Brain microvascular endothelial cell (primary cell): ENCODE measurements around the gene IKZF1.

ENCODE experiments used
- DNase-seq: peaks from one replicate; pipeline ENCODE4 v3.0.0-alpha.2; 2020
- H3K27ac ChIP-seq: fragments of 250-450 bp; sonication (Bioruptor Pico); 2 replicates; pipeline ENCODE4 v1.5.1; 2020; ENCODE audit warnings: mild to moderate bottlenecking, moderate library complexity
- H3K27me3 ChIP-seq: fragments of 250-450 bp; sonication (Bioruptor Pico); replicated peaks from 2 replicates; pipeline ENCODE4 v1.5.1; 2020; ENCODE audit warnings: mild to moderate bottlenecking
- H3K36me3 ChIP-seq: fragments of 250-450 bp; sonication (Bioruptor Pico); replicated peaks from 2 replicates; pipeline ENCODE4 v1.5.1; 2020; ENCODE audit warnings: mild to moderate bottlenecking
- H3K4me3 ChIP-seq: 2 replicates; pipeline ENCODE4 v1.5.1; 2011; ENCODE audit warnings: low read depth, mild to moderate bottlenecking, control low read depth, low read length, moderate library complexity
- in situ Hi-C: cut with HindIII; loops from 2 replicates; pipeline ENCODE4 v1.10.0; 2017; ENCODE audit warnings: low sequenced_read_pairs, low pct_ligation_motif_present
- TF ChIP-seq, protein P1 (sequence below): IDR thresholded peaks from 2 replicates; pipeline ENCODE4 v1.5.1; 2011; ENCODE audit warnings: low read depth, mild to moderate bottlenecking, moderate library complexity, low read length, control low read depth, inconsistent platforms; ENCODE audit errors: missing control alignments

Gene IKZF1

DNA sequence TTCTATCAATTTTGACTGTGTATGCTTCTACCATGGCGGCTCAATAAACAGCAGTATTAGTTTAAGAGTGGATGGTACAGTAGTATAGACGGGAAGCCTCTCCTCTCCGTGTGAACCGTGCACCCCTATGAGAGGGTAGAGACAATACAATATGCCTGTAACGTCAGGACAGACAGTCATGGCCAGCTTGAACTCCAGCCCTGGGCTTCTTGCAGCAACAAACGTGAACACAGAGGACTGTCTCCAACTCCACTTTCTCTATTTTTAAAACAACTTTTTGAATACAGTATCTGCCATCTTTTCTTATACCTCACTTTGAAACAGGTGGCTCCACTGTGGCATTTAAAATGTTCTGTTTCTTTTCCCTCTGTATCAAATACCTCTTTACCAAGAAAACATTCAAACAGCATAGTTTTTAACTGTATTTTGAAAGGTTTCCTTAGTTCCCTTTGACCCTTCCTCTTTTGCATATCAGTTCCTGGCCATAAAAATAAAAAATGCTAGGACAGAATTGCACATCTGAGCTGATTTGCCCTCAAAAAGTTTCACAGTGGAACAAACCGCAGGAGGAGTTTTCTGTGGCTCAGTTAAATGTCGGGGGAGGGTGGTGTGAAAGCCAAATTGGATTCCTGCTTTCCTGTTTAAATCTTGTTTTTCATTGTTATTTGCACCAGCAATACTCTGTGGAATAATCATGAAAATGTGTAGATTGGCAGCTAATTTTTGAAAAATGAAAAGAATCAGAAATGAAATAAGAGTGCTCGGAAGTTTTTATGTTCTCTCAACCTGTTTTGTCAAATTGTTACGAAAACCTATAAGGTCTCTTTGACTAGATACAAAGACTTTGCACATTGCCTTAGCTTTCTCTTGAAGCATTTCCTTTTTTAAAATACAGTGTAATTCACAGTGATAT lies 8.0 kb downstream of the IKZF1 start:
- H3K4me3 ChIP-seq, result no peak overlapping the region
- H3K36me3 ChIP-seq, result no peaks in the 10 kb centered on the region
- peaks cover 4% of the 10 kb centered on the region for H3K27me3 ChIP-seq
- in situ Hi-C loops, result no loop called here
- no peak overlapping the region for H3K27ac ChIP-seq
- TF ChIP-seq, protein P1, sequence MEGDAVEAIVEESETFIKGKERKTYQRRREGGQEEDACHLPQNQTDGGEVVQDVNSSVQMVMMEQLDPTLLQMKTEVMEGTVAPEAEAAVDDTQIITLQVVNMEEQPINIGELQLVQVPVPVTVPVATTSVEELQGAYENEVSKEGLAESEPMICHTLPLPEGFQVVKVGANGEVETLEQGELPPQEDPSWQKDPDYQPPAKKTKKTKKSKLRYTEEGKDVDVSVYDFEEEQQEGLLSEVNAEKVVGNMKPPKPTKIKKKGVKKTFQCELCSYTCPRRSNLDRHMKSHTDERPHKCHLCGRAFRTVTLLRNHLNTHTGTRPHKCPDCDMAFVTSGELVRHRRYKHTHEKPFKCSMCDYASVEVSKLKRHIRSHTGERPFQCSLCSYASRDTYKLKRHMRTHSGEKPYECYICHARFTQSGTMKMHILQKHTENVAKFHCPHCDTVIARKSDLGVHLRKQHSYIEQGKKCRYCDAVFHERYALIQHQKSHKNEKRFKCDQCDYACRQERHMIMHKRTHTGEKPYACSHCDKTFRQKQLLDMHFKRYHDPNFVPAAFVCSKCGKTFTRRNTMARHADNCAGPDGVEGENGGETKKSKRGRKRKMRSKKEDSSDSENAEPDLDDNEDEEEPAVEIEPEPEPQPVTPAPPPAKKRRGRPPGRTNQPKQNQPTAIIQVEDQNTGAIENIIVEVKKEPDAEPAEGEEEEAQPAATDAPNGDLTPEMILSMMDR, result no peak
- DNase-seq, result no peak

DNA sequence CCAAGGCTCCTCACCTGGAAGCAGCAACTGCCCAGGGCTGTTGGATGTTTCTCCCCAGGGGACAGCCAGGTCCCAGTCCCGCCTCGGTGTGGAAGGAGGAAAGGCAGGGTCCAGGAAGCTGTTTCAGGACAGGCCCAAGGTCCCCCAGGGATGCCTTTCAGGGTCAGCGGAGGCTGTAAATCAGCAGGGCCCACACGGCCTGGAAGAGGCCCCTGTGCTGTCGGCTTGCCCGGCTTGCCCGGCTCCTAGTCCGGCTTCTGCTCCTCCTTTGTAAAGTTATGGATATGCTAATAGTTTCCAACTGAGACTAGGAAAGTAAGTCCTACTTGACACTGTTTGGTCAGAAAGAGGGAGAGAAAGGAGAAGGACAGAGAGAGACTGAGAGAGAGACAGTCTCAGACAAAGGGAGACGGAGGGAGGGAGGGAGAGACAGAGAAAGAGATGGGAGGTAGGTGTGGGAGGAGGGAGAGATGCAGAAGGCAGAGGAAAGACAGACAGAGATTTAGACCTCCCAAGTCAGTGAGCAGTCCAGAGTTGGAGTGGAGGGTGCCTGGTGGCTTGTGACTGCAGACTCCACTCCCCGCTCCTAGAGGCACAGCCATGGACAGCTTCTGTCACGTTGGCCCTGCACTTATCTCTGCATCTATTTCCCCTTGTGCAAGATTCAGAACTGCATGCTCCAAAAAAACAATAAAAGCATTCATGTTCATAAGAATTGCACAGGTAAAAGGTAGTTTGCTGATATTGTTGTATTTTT lies 10.5 kb downstream of the IKZF1 start:
- Histone ChIP-seq H3K27ac (no peak overlapping the region), H3K4me3 (no peak overlapping the region), H3K36me3 (no peaks in the 10 kb centered on the region), H3K27me3 (peaks cover 4% of the 10 kb centered on the region)
- DNase-seq, result no peak
- TF ChIP-seq, protein P1, result no peak
- in situ Hi-C loops, result no loop called here

DNA sequence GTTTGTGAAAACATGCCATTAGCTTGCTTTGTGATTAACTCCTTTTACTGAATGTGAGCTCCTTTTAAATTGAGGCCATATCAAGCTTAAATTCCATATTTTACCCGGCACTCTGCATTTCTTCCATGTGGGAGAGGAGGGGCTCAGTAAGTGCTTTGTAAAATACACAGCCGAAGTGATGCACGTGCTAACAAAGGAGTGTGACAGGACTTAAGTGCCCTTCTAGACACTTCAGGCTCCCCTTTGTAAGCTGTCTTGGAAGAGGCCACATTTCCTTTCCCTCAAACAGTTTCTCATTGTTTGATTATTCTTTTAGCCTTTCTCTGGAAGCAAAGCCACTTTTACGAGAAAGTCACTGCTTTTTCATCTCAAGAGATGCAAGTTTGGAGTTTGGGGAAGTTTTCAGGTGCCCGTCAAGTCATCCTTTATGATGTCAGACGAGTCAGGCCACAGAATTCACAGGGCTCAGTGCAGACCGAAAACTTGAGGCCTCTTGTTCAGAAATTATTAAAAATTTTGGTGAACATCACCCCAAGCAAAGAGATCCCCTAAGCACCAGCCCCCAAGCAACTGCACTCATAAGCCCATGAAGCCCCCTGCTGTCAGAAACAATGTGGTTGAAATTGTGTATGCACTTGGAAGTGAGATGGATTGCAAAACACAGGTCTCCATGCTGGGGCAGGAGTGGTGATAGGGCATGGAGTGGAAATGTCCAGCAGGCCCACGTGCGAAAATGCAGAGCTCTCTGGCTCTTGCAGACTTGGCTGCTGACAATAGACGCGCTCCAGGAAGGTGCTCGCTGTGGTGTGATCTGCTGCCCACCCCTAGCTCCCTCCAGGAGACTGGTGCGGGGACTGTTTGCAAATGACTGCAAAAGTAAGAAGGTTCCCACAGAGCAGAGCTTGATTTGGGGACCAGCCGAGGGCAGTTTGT lies 11.5 kb downstream of the IKZF1 start:
- Histone ChIP-seq H3K27me3 (no peaks in the 10 kb centered on the region), H3K27ac (no peak overlapping the region), H3K4me3 (no peak overlapping the region), H3K36me3 (no peaks in the 10 kb centered on the region)
- TF ChIP-seq, protein P1, result no peak
- no peak for DNase-seq
- in situ Hi-C loops, result no loop called here

DNA sequence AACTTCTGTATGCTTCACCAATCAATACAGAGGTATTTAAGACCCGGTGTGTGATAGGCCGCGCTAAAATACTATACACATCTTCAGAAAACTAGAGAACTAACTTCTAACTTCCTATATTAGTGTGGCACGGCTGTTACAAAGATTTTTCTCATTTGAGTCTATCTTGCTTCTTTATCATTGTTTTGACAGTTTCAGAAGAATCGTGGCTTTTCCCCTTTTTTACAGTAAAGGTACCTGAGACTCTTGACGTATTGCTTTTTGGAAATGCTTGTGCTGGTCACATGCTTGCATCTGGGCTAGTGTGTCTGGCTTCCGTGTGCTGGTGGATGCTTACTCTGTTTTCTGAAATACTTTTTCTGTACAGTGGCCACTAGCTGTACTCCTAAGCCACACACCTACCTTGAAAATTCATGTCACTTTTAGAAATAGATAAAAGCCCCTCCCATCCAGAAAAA lies 12.7 kb downstream of the IKZF1 start:
- Histone ChIP-seq H3K27ac (no peak overlapping the region), H3K36me3 (no peaks in the 10 kb centered on the region), H3K4me3 (no peak overlapping the region), H3K27me3 (no peaks in the 10 kb centered on the region)
- no peak for DNase-seq
- TF ChIP-seq, protein P1, result no peak
- in situ Hi-C loops, result no loop called here
